NB4 (cell line): ENCODE data around the gene DECR2.

Source experiments
- MYC ChIP-seq: IDR thresholded peaks from 2 replicates; pipeline ENCODE4 v1.6.1; 2011; ENCODE audit warnings: low read depth, low read length
- POLR2A ChIP-seq: IDR thresholded peaks from 2 replicates; pipeline ENCODE4 v1.6.1; 2011; ENCODE audit warnings: mild to moderate bottlenecking; ENCODE audit not compliant: insufficient read length; ENCODE audit errors: extremely low read depth
- TF ChIP-seq, protein P1 (sequence below): IDR thresholded peaks from one replicate; pipeline ENCODE4 v1.5.1; 2012; ENCODE audit warnings: low read depth, low read length
- TF ChIP-seq, protein P2 (sequence below): IDR thresholded peaks from 2 replicates; pipeline ENCODE4 v1.6.1; 2011; ENCODE audit warnings: low read depth, low read length

DNA sequence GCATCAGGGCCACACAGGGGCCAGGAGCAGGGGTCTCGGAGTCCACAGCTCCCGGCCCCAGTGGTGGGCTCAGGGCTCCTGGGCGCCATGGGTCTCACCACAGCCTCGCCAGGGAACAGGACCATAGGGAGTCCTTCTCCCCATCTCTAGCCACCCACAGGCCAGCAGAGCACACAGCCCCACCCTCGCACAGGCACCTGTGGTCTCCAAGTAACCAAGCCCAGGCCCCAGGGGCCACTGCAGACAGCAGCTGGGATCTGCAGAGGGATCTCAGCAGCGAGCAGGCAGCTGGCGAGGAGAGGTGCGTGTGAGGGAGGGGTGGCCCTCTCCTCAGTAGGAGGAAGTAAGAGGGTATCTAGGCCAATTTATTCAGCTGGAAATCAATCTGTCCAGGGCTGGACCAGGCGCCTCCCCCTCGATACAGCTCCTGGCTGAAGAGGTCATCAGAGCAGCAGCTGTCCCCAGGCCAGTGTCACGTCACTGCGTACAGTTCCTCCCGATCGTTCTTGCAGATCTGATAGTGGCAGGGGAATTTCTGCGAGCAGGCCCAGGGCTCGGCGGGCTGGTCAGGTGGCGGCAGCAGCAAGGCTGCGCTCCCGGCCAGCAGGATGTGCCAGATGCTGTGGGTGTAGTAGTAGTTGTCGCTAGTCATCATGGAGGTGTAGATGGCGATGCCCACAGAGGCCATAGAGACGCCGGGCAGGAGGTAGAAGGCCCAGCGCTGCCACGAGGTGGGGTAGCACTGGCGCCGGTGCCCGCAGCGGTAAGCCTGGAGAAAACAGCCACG lies 30.0 kb upstream of the DECR2 start:
- TF ChIP-seq, protein P1, sequence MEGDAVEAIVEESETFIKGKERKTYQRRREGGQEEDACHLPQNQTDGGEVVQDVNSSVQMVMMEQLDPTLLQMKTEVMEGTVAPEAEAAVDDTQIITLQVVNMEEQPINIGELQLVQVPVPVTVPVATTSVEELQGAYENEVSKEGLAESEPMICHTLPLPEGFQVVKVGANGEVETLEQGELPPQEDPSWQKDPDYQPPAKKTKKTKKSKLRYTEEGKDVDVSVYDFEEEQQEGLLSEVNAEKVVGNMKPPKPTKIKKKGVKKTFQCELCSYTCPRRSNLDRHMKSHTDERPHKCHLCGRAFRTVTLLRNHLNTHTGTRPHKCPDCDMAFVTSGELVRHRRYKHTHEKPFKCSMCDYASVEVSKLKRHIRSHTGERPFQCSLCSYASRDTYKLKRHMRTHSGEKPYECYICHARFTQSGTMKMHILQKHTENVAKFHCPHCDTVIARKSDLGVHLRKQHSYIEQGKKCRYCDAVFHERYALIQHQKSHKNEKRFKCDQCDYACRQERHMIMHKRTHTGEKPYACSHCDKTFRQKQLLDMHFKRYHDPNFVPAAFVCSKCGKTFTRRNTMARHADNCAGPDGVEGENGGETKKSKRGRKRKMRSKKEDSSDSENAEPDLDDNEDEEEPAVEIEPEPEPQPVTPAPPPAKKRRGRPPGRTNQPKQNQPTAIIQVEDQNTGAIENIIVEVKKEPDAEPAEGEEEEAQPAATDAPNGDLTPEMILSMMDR = no peak
- TF ChIP-seq POLR2A (no peak), MYC (no peak)
- TF ChIP-seq, protein P2, sequence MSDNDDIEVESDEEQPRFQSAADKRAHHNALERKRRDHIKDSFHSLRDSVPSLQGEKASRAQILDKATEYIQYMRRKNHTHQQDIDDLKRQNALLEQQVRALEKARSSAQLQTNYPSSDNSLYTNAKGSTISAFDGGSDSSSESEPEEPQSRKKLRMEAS = no peak
